Measurements from ENCODE around the gene AP5M1.

Gene AP5M1

GRCh38 chr14:57266065-57266464 is 2.7 kb upstream of the AP5M1 start:
- no peak overlapping the region for H3K27ac Mint-ChIP-seq
- no peak overlapping the region for H3K4me3 Mint-ChIP-seq

GRCh38 chr14:57273236-57273635 is 4.5 kb downstream of the AP5M1 start:
- Mint-ChIP-seq H3K4me3 (no peak overlapping the region), H3K4me1 (ENCODE audit: low read depth) (peaks cover 45% of the 10 kb centered on the region), H3K36me3 (peaks cover 5% of the 10 kb centered on the region)

More at GRCh38 chr14:57266065-57266464, 2.7 kb upstream of the AP5M1 start:
- no peaks in the 10 kb centered on the region for H3K27me3 Mint-ChIP-seq
- H3K9me3 Mint-ChIP-seq (ENCODE audit: low read depth) = no peaks in the 10 kb centered on the region
- peaks cover 62% of the 10 kb centered on the region for H3K4me1 Mint-ChIP-seq (ENCODE audit: low read depth)
- no peaks in the 10 kb centered on the region for H3K36me3 Mint-ChIP-seq

GRCh38 chr14:57274551-57274950 is 5.8 kb downstream of the AP5M1 start:
- Mint-ChIP-seq H3K27me3 (no peaks in the 10 kb centered on the region), H3K4me3 (no peak overlapping the region), H3K9me3 (ENCODE audit: low read depth) (no peaks in the 10 kb centered on the region), H3K27ac (no peak overlapping the region), H3K4me1 (ENCODE audit: low read depth) (peaks cover 44% of the 10 kb centered on the region), H3K36me3 (peaks cover 5% of the 10 kb centered on the region)

More at GRCh38 chr14:57273236-57273635, 4.5 kb downstream of the AP5M1 start:
- no peak overlapping the region for H3K27ac Mint-ChIP-seq
- no peaks in the 10 kb centered on the region for H3K27me3 Mint-ChIP-seq
- H3K9me3 Mint-ChIP-seq (ENCODE audit: low read depth) = no peaks in the 10 kb centered on the region

GRCh38 chr14:57275023-57275664 is 6.4 kb downstream of the AP5M1 start:
- no peak overlapping the region for H3K4me3 Mint-ChIP-seq
- H3K36me3 Mint-ChIP-seq = peaks cover 5% of the 10 kb centered on the region
- H3K27me3 Mint-ChIP-seq = no peaks in the 10 kb centered on the region
- H3K4me1 Mint-ChIP-seq (ENCODE audit: low read depth) = peaks cover 42% of the 10 kb centered on the region
- H3K27ac Mint-ChIP-seq = no peak overlapping the region
- H3K9me3 Mint-ChIP-seq (ENCODE audit: low read depth) = no peaks in the 10 kb centered on the region

- H3K27ac Mint-ChIP-seq = no peak overlapping the region
- H3K9me3 Mint-ChIP-seq (ENCODE audit: low read depth) = no peaks in the 10 kb centered on the region
- peaks cover 23% of the 10 kb centered on the region for H3K4me1 Mint-ChIP-seq (ENCODE audit: low read depth)
- no peaks in the 10 kb centered on the region for H3K27me3 Mint-ChIP-seq
- H3K4me3 Mint-ChIP-seq = no peak overlapping the region
- H3K36me3 Mint-ChIP-seq = peaks cover 5% of the 10 kb centered on the region
These were observed 8.3 kb downstream of the AP5M1 start for GRCh38 chr14:57277062-57277461.

- Mint-ChIP-seq H3K9me3 (ENCODE audit: low read depth) (no peaks in the 10 kb centered on the region), H3K27me3 (no peaks in the 10 kb centered on the region), H3K4me3 (no peak overlapping the region), H3K36me3 (peaks cover 8% of the 10 kb centered on the region), H3K4me1 (ENCODE audit: low read depth) (no peaks in the 10 kb centered on the region), H3K27ac (no peak overlapping the region)
These were observed 19.0 kb downstream of the AP5M1 start for GRCh38 chr14:57287745-57288144.

GRCh38 chr14:57290751-57291150 is 22.0 kb downstream of the AP5M1 start:
- Mint-ChIP-seq H3K4me3 (no peak overlapping the region), H3K9me3 (ENCODE audit: low read depth) (no peaks in the 10 kb centered on the region), H3K27ac (no peak overlapping the region), H3K4me1 (ENCODE audit: low read depth) (no peaks in the 10 kb centered on the region), H3K36me3 (peaks cover 6% of the 10 kb centered on the region), H3K27me3 (no peaks in the 10 kb centered on the region)

- no peaks in the 10 kb centered on the region for H3K9me3 Mint-ChIP-seq (ENCODE audit: low read depth)
- no peaks in the 10 kb centered on the region for H3K27me3 Mint-ChIP-seq
- H3K27ac Mint-ChIP-seq = no peak overlapping the region
- H3K4me1 Mint-ChIP-seq (ENCODE audit: low read depth) = no peaks in the 10 kb centered on the region
- H3K4me3 Mint-ChIP-seq = no peak overlapping the region
- peaks cover 6% of the 10 kb centered on the region for H3K36me3 Mint-ChIP-seq
These were observed 23.2 kb downstream of the AP5M1 start for GRCh38 chr14:57291692-57292647.

- no peak overlapping the region for H3K27ac Mint-ChIP-seq
- H3K27me3 Mint-ChIP-seq = no peaks in the 10 kb centered on the region
- H3K4me1 Mint-ChIP-seq (ENCODE audit: low read depth) = no peaks in the 10 kb centered on the region
- H3K9me3 Mint-ChIP-seq (ENCODE audit: low read depth) = no peaks in the 10 kb centered on the region
- no peak overlapping the region for H3K4me3 Mint-ChIP-seq
- peaks cover 3% of the 10 kb centered on the region for H3K36me3 Mint-ChIP-seq
These were observed 25.4 kb downstream of the AP5M1 start for GRCh38 chr14:57293866-57294837.

GRCh38 chr14:57295239-57295638 is 26.5 kb downstream of the AP5M1 start:
- Mint-ChIP-seq H3K27me3 (no peaks in the 10 kb centered on the region), H3K36me3 (peaks cover 2% of the 10 kb centered on the region), H3K4me1 (ENCODE audit: low read depth) (no peaks in the 10 kb centered on the region), H3K4me3 (no peak overlapping the region), H3K27ac (no peak overlapping the region), H3K9me3 (ENCODE audit: low read depth) (no peaks in the 10 kb centered on the region)

- no peaks in the 10 kb centered on the region for H3K27me3 Mint-ChIP-seq
- H3K4me3 Mint-ChIP-seq = no peak overlapping the region
- no peaks in the 10 kb centered on the region for H3K36me3 Mint-ChIP-seq
- no peaks in the 10 kb centered on the region for H3K9me3 Mint-ChIP-seq (ENCODE audit: low read depth)
- H3K27ac Mint-ChIP-seq = no peak overlapping the region
- no peaks in the 10 kb centered on the region for H3K4me1 Mint-ChIP-seq (ENCODE audit: low read depth)
These were observed 29.1 kb downstream of the AP5M1 start for GRCh38 chr14:57297852-57298251.

GRCh38 chr14:57299511-57299910 is 30.7 kb downstream of the AP5M1 start:
- Mint-ChIP-seq H3K9me3 (ENCODE audit: low read depth) (no peaks in the 10 kb centered on the region), H3K27ac (no peak overlapping the region), H3K4me1 (ENCODE audit: low read depth) (no peaks in the 10 kb centered on the region), H3K27me3 (no peaks in the 10 kb centered on the region), H3K36me3 (no peaks in the 10 kb centered on the region), H3K4me3 (no peak overlapping the region)

GRCh38 chr14:57302883-57303282 is 34.1 kb downstream of the AP5M1 start:
- Mint-ChIP-seq H3K27me3 (peaks cover 9% of the 10 kb centered on the region), H3K4me3 (no peak overlapping the region), H3K27ac (no peak overlapping the region), H3K4me1 (ENCODE audit: low read depth) (no peaks in the 10 kb centered on the region), H3K9me3 (ENCODE audit: low read depth) (no peaks in the 10 kb centered on the region), H3K36me3 (no peaks in the 10 kb centered on the region)

- no peak overlapping the region for H3K4me3 Mint-ChIP-seq
- no peaks in the 10 kb centered on the region for H3K4me1 Mint-ChIP-seq (ENCODE audit: low read depth)
- peaks cover 4% of the 10 kb centered on the region for H3K27me3 Mint-ChIP-seq
- no peaks in the 10 kb centered on the region for H3K9me3 Mint-ChIP-seq (ENCODE audit: low read depth)
- peaks cover 4% of the 10 kb centered on the region for H3K36me3 Mint-ChIP-seq
- H3K27ac Mint-ChIP-seq = no peak overlapping the region
These were observed 45.8 kb downstream of the AP5M1 start for GRCh38 chr14:57314396-57315089.

Measured in activated naive CD8-positive, alpha-beta T cell (primary cell).